GM19395 (cell line): Measurements from ENCODE around the gene CARHSP1.
A peak's percentile ranks its signal among the peaks of the same experiment; 100 is the strongest.
"Not testable (repeated sequence)": the region's sequence is repeated elsewhere in the genome, so short reads cannot be mapped to it uniquely, and the experiment has no call there.

Experiments used
- ATAC-seq: cut with Tn5 transposase; IDR thresholded peaks from one replicate; pipeline ENCODE4 v1.9.1; 2021; ENCODE audit warnings: mild to moderate bottlenecking, moderate library complexity; ENCODE audit not compliant: unreplicated experiment

Gene CARHSP1

DNA sequence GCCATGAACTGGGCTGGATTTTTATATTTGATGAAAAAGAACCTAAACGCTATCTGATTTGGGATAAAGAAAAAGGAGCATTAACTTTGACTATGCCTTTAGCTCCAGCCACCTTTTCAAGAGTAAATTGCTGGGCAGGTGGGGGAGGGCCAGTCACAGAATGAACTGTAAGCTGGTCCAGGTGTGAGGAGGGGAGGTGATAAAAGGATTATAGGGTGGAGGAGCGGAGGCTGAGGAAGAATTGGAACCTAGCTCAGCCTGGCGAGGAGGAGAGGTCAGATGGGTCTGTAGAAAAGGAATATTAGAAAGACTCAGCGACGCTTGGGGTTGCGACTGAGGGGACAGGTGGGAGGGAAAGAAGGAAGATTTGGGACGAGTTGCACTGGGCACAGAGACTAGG, 32.0 kb downstream of the CARHSP1 start:
- not testable (repeated sequence) for ATAC-seq

DNA sequence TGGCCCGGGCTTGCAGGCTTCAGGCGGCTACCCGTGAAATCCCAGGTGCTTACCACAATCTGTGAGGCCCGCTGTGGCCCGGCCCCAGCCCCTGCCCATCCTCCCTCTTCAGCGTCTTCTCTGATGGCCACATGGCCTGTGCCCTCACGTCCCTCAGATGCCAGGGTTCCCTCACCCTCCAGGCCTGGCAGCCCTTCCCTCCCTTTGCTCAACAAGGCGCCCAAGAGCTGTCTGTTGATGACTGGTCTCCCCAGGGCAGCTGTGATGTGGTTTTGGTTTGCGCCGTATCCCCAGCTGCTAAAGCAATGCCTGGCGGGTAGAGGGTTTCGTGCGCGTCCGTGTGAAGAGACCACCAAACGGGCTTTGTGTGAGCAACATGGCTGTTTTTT, 36.1 kb downstream of the CARHSP1 start:
- ATAC-seq, result no peak

DNA sequence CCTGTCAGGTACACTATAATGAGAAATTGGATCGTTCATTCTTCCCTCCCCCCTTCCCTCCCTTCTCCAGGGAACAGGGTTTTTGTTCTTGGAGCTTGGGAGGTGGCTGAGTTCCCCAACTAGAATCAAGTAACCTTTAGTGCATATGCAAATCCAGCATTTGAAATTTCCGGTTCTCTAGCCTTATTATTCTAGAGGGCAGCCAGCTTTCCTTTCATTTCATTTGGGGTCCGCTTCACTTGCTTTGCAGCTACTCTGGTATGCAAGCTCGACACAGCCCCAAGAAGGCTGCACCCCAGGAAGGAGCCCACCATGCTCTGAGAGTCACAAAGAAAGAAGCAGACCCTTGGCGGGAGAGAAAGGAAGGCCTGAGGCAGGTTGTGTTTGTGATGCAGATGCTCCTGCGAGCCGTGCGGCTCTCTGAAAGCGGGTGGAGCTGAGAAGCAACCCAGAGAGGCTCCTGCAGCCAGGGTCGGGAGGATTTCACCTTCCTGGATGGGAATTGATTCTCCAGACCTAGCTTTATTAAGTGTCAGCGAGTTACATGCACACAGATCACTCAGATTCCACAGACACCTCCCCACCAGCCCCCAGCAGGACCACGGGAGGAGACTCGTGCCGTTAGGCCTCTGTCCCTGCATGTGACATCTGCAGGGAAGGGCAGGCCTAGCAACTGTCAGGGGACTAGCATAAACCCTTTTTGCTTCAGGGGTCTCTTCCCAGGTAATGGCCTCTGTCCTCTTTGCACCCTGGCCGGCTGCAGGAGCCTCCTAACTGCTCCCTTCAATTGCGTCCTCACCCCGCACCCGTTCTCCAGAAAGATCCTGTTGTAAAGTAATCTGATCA, 36.7 kb downstream of the CARHSP1 start:
- no peak for ATAC-seq

DNA sequence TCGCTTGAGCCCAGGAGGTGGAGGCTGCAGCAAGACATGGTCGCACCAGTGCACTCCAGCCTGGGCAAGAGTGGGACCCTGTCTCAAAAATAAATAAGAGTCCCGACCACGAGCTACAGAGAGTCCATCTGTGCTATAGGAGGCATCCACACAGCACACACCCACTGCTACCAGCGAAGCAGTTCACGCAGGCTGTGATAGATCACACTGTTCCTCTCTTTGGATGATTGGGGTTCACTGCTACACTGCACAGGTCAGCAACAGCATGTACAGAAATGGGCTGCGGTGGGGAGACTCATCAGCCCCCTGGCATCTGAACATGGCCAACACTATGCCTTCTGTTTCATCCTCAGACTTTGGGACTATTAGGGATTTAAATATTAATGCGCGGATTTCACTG, 37.4 kb downstream of the CARHSP1 start:
- no peak for ATAC-seq

DNA sequence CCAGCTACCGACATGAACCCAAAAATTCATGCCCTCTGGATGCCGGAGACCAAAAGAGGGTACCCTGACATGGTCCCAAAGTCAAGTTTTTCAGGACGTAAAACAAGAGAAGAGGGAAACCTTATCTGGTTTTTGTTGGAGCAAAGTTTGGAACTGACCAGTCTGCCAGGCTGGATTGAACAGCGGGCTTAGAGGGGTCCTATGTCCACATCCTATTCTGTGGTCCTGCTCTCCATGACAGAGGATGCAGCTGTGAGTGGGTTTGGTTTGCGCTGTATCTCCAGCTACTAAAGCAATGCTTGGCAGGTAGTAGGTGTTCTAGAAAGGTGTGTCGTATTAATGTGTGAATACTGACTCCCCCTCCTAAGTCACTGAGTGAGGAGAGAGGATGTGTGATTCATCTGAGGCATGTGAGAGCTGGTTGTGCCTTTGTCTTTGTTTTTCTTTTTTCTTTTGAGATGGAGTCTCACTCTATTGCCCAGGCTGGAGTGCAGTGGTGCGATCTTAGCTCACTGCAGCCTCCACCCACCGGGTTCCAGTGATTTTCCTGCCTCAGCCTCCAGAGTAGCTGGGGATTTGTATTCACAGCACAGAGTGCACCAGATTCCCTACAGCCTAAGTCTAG, 40.2 kb downstream of the CARHSP1 start:
- no peak for ATAC-seq

DNA sequence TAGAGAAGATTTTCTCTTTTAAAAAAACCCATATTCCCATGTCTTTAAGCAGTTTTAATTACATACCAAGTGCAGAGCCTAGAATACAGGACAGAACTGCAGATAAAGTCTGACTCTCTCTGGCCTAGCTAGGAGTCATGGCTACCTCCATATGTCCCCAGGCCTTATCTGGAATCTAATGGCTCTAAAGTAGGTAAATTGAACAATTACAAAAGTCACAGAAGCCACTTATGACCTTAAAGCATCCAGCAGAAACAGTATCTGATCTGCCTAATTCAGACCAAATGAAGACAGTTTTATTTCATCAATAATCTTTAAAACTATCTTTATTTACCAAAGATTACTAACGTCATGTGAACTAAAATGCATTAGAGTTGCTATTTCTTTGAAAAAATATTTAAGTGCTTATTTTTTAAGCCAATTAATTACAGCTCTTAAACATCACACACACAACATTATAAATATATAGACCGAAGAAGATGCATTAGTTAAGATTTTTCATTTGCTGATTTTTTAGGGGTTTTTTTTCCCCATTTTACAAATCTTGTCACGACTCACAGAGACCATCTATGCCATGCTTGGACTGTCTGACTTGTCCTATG, 42.4 kb downstream of the CARHSP1 start:
- no peak for ATAC-seq

DNA sequence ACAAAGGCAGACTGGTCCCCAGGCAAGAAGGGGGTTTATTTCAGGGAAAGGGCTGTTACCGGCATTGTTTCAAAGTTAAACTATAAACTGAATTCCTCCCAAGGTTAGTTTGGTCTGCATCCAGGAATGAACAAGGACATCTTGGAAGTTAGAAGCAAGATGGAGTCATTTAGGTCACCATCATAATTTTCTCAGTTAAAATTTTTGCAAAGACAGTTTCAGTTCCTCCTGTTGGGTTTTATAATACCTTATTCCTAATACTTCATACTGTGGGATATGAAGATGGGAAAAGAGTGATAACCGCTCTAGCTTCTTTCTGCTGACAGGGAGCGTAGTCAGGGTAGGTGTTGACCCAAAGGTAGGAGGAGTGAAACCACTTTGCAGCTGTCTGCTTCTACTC, 46.4 kb downstream of the CARHSP1 start:
- ATAC-seq, result no peak

DNA sequence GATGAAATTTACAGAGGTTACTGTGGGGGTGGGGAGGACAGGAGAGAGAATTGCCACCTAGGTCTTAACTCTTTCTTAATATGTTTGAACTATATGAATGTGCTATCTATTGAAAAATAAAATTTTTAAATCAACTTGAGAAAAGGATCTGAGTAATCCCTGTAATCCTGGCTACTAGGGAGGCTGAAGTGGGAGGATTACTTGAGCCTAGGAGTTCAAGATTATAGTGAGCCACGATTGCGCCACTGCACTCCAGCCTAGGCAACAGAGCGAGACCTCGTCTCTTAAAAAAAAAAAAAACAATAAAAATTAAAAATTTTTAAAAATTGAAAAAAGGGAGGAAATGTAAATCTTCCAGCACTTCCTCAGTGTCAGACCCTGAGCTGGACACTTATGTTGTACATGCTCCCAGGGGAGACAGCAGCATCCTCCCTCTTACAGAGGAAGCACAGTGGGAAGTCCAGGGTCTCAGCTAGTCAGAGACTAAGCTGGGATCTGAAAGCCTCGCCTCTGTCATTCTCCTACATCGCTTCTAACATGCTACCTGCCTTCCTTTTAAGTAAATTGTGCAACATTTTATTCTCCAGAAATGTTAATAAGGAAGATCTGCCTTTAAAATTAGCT, 49.3 kb downstream of the CARHSP1 start:
- no peak for ATAC-seq

DNA sequence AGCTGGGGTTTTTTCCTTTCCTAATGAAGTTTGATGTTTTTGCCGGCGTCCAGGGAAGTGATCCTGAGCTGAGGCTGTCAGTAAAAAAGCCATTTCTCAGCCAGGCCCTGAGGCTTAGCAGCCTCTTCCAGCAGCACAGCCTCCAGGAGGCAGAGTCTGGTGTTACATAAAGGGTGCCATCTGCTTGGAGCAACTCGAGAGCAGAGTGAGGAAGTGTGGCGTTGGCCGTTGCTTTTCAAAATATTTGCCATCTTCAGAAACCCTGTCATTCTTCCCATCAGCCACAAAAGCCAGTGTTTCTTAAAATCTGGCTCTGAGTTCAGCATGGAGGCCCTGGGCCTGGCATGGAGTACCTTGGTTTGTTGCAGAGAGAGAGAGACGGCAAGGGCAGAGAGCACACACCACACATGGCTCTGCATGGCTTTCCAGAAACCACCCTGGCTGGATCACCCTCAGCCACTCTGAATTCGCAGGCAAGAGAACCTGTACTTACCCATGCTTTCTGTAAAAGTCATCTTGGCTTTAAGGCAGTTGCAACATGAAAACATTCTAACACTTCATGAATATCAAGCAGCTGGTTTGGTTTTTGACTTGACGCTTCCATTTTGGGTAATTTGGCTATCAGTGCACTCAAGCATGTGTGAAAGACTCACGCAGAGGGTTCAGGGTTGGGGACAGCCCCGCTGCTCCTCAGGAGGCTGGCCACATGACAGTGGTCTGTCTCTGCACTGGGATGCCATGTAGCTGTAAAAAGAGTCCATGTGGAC, 50.1 kb downstream of the CARHSP1 start:
- ATAC-seq, result peak; percentile 82

DNA sequence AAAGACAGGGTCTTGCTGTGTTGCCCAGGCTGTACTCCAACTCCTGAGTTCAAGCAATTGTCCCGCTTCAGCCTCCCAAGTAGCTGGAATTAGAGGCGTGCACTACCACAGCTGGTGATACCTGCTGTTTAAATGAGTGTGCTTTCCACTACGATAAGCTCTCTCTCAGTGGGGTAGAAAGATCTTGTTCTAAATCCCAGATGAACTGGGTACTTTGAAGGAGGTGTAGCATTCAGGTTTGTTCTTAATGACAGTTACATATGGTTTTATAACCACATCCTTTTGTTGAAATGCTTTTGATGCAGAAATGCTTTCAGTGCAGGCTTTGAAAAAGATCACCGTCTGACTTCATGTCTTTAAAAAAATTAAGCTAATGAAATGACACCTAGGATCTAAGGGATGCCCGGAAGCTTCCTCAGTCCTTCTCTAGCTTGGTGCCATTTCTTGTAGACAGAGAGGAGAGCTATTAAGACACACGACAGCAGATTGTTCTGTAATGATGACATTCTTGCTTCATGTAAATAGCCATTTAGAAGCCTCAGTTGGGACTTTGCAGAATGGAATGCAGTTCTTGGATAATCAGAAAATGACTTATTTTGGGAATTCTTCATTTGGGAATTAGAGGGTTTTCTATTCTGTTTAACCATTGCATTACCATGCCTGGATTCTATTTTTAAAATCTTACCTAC, 51.7 kb downstream of the CARHSP1 start:
- no peak for ATAC-seq

DNA sequence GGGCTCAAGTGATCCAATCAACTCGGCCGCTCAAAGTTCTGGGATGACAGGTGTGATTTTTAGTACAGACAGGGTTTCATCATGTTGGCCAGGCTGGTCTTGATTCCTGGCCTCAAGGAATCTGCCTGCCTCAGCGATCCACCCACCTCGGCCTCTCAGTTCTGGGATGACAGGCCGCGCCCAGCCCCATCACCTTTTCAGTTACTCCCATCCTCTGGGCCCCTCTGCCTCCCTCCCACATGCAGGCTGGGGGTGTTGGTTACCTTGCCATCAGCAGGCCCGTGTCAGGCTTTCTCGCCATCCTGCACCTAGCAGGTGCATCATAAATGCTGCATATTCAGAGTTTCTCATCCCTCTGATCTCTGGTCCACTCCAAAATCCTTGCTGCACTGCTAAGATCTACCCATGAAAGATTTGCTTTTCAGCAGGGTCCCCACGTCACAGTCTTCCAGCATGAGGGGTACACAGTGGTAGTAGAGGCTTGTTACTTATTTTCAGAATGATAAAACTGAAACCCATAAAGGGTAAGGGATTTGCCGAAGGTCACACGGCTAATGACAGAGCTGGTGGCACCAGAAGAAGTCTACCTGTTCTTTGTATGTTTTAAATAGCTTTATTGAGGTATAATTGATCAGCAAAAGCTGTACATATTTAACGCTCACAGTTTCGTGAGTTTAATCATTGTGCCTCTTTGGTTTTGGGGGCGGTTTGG, 54.6 kb downstream of the CARHSP1 start:
- ATAC-seq, result no peak

DNA sequence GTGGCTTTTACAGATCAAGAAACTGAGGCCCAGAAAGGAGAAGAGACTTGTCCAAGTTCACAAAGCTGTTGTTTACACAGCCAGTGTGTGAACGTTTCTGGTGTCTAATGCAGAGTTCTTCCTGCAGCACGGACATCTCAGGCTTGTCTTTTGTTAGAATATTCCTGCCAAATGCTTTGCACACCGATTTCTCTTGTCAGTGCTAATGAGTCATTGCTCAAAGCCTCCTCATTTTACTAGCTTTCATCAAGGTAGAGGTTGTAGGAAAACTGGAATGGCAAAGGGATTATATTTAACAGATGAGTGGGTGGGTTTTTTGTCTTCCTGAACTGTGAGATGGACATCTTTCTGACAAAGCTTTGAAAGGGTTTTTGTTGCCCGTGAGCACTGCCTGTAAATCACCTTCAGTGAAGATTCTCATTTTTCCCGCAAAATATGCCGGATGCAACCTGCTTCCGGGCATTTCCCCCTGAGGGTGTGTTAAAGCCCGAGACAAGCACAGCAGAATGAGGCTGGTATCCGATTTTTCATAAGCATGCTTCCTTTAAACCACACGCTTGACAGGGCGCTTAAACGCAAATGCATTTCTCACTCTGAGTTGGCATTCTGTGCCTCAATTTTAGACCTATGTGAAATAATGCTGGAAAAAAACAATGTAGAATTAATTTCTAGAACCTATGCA, 56.5 kb downstream of the CARHSP1 start:
- ATAC-seq, result no peak

DNA sequence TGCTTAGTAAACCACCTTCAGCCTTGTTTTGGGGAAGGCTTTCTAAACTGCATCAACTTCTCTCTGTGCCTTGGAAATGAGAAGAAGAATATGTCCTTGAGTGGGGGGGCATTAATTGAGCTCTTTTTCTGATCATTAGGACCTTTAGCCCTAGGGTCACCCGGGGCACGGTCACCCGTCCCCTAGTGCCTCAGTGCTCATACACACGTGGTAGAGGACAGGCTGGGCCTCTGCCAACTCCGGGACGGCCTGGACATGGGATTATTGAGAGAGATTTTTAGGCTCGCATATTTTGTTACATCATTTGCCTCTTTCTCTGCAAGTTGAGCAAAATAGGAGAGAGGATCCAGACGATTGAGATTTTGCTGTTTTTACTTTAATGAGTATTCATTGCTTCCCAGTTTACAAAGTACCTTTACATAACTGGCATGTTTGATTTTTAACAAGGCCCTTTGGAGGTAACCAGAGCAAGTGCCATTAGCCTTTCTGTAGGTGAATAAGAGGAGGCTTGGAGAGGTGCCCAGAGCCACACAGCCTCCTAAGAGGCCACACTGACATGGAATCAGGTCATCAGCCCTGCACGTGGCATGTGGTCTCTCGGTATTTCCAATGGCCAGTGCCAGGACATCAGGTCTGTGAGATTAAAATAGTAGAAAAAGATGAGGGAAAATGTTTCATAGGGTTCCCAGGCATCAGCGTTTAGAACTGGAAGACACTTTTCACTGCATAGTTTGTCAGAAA, 60.0 kb downstream of the CARHSP1 start:
- ATAC-seq, result no peak

DNA sequence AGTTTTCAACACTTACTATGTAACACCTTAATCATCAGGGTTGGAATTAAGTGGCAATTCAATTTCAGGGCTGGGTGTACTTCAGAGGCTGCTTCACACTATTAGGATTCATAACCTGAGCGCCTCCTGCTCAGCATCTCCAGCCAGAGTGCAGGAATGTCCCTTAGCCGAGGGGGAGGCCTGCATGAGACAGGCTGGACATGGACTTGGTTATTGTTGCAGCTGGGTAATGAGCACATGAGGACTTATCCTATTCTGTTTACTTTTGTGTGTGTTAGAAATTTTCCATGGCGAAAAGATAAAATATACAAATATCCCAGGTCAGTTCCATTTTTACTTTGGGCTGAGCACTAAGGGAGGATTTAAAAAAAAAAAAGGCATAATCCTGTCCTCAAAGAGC, 60.8 kb downstream of the CARHSP1 start:
- ATAC-seq, result no peak

DNA sequence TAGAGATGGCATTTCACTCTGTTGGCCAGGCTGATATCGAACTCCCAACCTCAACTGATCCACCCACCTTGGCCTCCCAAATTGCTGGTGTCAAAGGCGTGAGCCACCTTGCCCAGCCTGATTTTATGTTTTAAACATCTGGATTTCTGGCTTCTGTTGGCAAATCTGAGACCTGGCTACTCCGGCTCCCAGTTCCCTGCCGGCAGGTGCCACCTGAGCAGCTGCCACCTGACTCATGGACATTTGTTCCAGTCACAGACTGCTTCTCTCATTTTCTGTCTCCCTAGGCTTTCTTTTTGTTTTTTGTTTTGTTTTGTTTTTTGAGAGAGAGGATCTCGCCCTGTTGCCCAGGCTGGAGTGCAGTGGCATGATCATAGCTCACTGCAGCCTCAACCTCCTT, 61.6 kb downstream of the CARHSP1 start:
- ATAC-seq, result no peak

DNA sequence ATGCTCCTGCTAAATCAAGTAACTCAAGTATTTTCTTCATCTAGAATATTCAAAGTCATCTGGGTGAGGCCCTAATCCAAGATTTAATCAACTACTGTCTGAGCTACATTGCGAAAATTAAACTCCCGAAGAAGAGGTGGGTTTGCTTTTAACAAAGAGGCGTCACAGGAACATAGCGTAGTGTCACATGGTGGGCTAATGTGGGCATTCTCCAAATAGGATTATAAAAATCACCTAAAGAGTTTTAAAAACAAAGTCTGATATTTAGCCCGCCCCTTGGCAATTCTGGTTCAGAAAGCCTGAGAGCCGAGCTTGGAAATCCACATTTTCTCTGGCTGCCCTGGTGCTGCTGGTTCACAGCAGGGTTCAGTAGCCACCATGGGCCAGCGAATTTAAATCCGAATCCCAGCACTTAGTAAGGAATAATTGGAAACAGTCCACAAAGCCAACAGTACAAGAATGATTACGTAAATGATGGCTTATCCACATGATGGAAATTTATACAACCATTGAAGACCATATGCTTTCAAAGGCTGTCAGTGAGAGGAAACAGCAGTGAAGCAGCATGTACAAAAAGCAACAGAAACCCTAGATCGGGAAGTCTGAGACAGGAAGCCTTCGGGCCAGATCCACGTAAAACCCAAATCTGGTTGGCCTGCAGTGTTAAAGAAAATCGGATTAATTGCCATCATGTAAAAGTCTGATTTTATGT, 62.4 kb downstream of the CARHSP1 start:
- ATAC-seq, result no peak

DNA sequence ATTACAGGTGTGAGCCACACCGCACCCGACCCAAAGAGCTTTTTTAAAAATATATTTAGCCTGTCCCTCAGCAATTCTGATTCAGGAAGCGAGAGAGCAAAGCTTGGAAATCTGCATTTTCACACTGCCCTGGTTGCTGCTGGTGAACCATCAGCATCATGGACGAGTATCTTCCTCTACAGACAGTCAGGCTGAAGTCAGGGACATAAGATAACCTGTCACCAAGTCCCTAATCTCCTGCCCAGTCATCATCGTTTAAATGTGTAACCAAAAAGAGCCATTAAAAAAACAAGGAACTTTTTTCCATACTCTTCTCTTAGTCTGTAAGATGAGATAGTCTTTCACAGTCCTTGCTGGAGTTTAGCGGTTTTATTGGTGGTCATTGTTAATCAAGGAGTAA, 64.5 kb downstream of the CARHSP1 start:
- no peak for ATAC-seq

DNA sequence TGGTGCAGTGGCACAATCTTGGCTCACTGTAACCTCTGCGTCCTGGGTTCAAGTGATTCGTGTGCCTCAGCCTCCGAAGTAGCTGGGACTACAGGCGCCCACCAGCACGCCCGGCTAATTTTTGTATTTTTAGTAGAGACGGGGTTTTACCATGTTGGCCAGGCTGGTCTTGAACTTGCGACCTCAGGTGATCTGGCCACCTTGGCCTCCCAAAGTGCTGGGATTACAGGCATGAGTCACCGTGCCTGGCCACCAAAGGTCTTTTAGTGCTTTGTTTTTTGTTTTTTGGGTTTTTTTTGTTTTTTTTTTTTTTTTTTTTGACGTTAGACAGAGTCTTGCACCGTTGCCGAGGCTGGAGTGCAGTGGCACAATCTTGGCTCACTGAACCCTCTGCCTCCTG, 65.1 kb downstream of the CARHSP1 start:
- not testable (repeated sequence) for ATAC-seq
